Thyroid gland (tissue), 4 donors: Measurements from ENCODE around the gene MAP3K5.

Experiments
- CTCF ChIP-seq, 6 experiments: fragments of 200-600 bp in 3 of 6; fragments of 450-650 bp in 3 of 6; sonication (generic) in 3 of 6; IDR thresholded peaks; one replicate each; pipeline ENCODE4 v1.5.1; 2016 to 2019; ENCODE audit warnings: antibody characterized with exemption in 6 of 6, mild to moderate bottlenecking in 2 of 6, inconsistent platforms in 1 of 6, moderate library complexity in 1 of 6
- POLR2A ChIP-seq, 2 donors: fragments of 450-650 bp; IDR thresholded peaks; one replicate each; pipeline ENCODE4 v1.6.1; 2017; ENCODE audit warnings: antibody characterized with exemption in 2 of 2, mild to moderate bottlenecking in 2 of 2, moderate library complexity in 1 of 2

DNA sequence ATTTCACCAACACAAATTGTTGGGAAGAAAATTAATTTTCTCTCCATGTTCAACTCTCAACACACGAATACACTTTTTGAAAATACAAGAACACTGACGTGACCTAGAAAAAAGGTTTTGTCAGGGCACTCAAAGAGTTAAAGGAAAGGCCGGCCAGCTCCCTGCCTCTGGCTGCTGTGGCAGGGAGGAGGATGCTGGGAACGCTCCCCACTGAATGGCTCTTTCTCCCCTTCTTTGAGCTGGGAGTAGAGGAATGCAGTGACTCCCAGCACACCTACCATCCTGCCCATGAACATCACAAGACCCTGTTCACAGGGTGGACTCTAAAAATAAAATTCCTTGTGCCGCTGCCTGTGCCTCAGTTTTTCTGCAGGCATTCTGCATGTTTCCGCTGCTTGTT lies 47.0 kb downstream of the MAP3K5 start:
- TF ChIP-seq POLR2A (IDR thresholded peaks at IDR 0.05) (no peak), CTCF (IDR thresholded peaks at IDR 0.05) (no peak)
